Measurements from ENCODE around the gene ZBTB46. TPM values are rescaled to one million over a fixed set of nuclear protein-coding genes. Genes with fewer than 3 reads are reported as not detected.

The ZBTB46 gene
- total RNA-seq, 4 donors from 2014 or later = 11.1 to 65.3 (median 17.8) TPM

GRCh38 chr20:63738687-63739129 is 92.4 kb downstream of the ZBTB46 start:
- no peak for ATAC-seq (ENCODE audit: low FRiP score)
- no peak for DNase-seq (ENCODE audit: low spot score)
- no peak for TF ChIP-seq CTCF (IDR thresholded peaks at IDR 0.05)

GRCh38 chr20:63737945-63738686 is 92.9 kb downstream of the ZBTB46 start:
- no peak for ATAC-seq (ENCODE audit: low FRiP score)
- DNase-seq (ENCODE audit: low spot score) = no peak
- TF ChIP-seq CTCF (IDR thresholded peaks at IDR 0.05) = no peak

- ATAC-seq (ENCODE audit: low FRiP score) = no peak
- no peak for TF ChIP-seq CTCF (IDR thresholded peaks at IDR 0.05)
- no peak for DNase-seq (ENCODE audit: low spot score)
Observed at GRCh38 chr20:63737695-63737944, 93.4 kb downstream of the ZBTB46 start.

- no peak for TF ChIP-seq CTCF (IDR thresholded peaks at IDR 0.05)
- DNase-seq (ENCODE audit: low spot score) (no peak), ATAC-seq (ENCODE audit: low FRiP score) (no peak)
Observed at GRCh38 chr20:63736893-63737694, 94.0 kb downstream of the ZBTB46 start.

- DNase-seq (ENCODE audit: low spot score) (no peak), ATAC-seq (ENCODE audit: low FRiP score) (no peak)
- no peak for TF ChIP-seq CTCF (IDR thresholded peaks at IDR 0.05)
Observed at GRCh38 chr20:63735859-63736718, 95.0 kb downstream of the ZBTB46 start, which contains the start of gene LIME1. LIME1 (plus strand) TSS chr20:63736664; CDS start chr20:63737550, 886 bp downstream.

GRCh38 chr20:63734946-63735858 is 95.9 kb downstream of the ZBTB46 start:
- ATAC-seq (ENCODE audit: low FRiP score) (no peak), DNase-seq (ENCODE audit: low spot score) (no peak)
- no peak for TF ChIP-seq CTCF (IDR thresholded peaks at IDR 0.05)
